ENCODE measurements around the gene HMBS.
A peak's percentile ranks its signal among the peaks of the same experiment; 100 is the strongest.

HMBS gene

DNA sequence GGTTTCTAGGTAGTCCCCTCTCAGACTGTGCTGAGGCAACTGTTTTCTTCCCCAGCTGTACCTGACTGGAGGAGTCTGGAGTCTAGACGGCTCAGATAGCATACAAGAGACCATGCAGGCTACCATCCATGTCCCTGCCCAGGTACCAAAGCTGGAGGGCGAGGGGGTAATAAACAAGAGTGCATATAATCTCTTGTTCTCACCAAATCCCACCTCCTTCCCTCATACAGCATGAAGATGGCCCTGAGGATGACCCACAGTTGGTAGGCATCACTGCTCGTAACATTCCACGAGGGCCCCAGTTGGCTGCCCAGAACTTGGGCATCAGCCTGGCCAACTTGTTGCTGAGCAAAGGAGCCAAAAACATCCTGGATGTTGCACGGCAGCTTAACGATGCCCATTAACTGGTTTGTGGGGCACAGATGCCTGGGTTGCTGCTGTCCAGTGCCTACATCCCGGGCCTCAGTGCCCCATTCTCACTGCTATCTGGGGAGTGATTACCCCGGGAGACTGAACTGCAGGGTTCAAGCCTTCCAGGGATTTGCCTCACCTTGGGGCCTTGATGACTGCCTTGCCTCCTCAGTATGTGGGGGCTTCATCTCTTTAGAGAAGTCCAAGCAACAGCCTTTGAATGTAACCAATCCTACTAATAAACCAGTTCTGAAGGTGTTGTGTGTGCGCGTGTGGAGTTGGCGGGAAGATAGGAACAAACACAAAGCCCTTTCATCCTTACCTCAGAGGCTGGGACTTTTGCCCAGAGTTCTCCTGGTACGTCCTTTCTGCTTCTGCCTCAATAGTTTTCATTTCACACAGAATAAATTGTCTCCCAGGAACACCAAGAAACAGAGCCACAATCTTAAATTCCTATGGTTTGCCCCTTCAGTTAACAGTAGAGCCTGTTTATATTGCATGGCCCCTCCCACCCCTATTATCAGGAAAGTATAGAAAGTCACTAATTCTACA is 8.5 kb downstream of the HMBS start:
- H3K9me3 ChIP-seq (ENCODE audit: control insufficient read depth, insufficient read depth, low read depth, low read length) = no peaks in the 10 kb centered on the region
- peak overlapping the region; percentile 82; the same call in 1 of the 2 replicates for H3K27ac ChIP-seq (ENCODE audit: extremely low read depth, low read depth, low read length)
- POLR2A ChIA-PET = interaction anchor here (0.5 to 4.0 kb wide), 16 partner anchors 9 to 412 kb away, joined by 3 to 43 read pairs (median 4); partner anchors contain the start of genes C2CD2L, DPAGT1, HINFP and HMBS
- peaks cover 0 to 75% of the 10 kb centered on the region in 2 experiments; a peak in 1 of 3 replicates for H3K36me3 ChIP-seq (ENCODE audit: control insufficient read depth in 2 of 2, insufficient read depth in 1 of 2, low read length in 2 of 2)
- peak overlapping the region; percentile 98 for H3K4me3 ChIP-seq (ENCODE audit: low read depth, low read length)
- CTCF ChIA-PET = interaction anchor here (0.7 to 1.1 kb wide), 4 partner anchors 53 to 281 kb away, joined by 3 to 4 read pairs (median 4); no protein-coding TSS in a partner anchor
- no peaks in the 10 kb centered on the region for H3K4me1 ChIP-seq (ENCODE audit: control insufficient read depth, insufficient read depth, low read length)
- TF ChIP-seq ZBTB20 (tag by site-specific recombination; IDR thresholded peaks at IDR 0.05) (0 out of 2 replicates have a peak, but pooled peaks have one; percentile 25), ZBTB8A (tag by site-specific recombination; IDR thresholded peaks at IDR 0.05) (no peak), ZFP37 (tag by site-specific recombination; IDR thresholded peaks at IDR 0.05) (no peak), SCRT2 (tag by site-specific recombination; IDR thresholded peaks at IDR 0.05) (peak; percentile 94), ZNF133 (tag by site-specific recombination; IDR thresholded peaks at IDR 0.05) (no peak), ZNF701 (tag by site-specific recombination; IDR thresholded peaks at IDR 0.05) (no peak), KLF1 (tag by site-specific recombination; IDR thresholded peaks at IDR 0.05) (no peak), ZNF335 (tag by site-specific recombination; conservative IDR thresholded peaks at IDR 0.05) (peak; percentile 49), SP3 (tag by site-specific recombination; IDR thresholded peaks at IDR 0.05) (no peak), ZEB2 (tag by site-specific recombination; IDR thresholded peaks at IDR 0.05) (0 out of 2 replicates have a peak, but pooled peaks have one; percentile 12), WT1 (tag by site-specific recombination; IDR thresholded peaks at IDR 0.05) (no peak), HOXD13 (CRISPR knock-in tag; IDR thresholded peaks at IDR 0.05; ENCODE audit: borderline replicate concordance) (0 out of 2 replicates have a peak, but pooled peaks have one; percentile 29), ZNF792 (tag by site-specific recombination; IDR thresholded peaks at IDR 0.05) (no peak), ZNF433 (tag by site-specific recombination; IDR thresholded peaks at IDR 0.05; ENCODE audit: low read depth) (no peak), ZNF404 (tag by site-specific recombination; IDR thresholded peaks at IDR 0.05) (no peak), BCL11A (tag by site-specific recombination; IDR thresholded peaks at IDR 0.05; ENCODE audit: low read depth) (0 out of 2 replicates have a peak, but pooled peaks have one; percentile 18), ZNF548 (tag by site-specific recombination; IDR thresholded peaks at IDR 0.05) (no peak), ZSCAN16 (tag by site-specific recombination; IDR thresholded peaks at IDR 0.05) (no peak), ZNF777 (tag by site-specific recombination; IDR thresholded peaks at IDR 0.05; ENCODE audit: borderline replicate concordance) (no peak), PRDM1 (tag by site-specific recombination; IDR thresholded peaks at IDR 0.05) (peak; percentile 44; the same call in 1 of the 2 replicates), GLIS1 (tag by site-specific recombination; IDR thresholded peaks at IDR 0.05) (no peak)
- TF ChIP-seq, protein P1, sequence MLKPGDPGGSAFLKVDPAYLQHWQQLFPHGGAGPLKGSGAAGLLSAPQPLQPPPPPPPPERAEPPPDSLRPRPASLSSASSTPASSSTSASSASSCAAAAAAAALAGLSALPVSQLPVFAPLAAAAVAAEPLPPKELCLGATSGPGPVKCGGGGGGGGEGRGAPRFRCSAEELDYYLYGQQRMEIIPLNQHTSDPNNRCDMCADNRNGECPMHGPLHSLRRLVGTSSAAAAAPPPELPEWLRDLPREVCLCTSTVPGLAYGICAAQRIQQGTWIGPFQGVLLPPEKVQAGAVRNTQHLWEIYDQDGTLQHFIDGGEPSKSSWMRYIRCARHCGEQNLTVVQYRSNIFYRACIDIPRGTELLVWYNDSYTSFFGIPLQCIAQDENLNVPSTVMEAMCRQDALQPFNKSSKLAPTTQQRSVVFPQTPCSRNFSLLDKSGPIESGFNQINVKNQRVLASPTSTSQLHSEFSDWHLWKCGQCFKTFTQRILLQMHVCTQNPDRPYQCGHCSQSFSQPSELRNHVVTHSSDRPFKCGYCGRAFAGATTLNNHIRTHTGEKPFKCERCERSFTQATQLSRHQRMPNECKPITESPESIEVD (tag by site-specific recombination; IDR thresholded peaks at IDR 0.05) = no peak
- TF ChIP-seq, protein P2, sequence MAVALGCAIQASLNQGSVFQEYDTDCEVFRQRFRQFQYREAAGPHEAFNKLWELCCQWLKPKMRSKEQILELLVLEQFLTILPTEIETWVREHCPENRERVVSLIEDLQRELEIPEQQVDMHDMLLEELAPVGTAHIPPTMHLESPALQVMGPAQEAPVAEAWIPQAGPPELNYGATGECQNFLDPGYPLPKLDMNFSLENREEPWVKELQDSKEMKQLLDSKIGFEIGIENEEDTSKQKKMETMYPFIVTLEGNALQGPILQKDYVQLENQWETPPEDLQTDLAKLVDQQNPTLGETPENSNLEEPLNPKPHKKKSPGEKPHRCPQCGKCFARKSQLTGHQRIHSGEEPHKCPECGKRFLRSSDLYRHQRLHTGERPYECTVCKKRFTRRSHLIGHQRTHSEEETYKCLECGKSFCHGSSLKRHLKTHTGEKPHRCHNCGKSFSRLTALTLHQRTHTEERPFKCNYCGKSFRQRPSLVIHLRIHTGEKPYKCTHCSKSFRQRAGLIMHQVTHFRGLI (tag by site-specific recombination; IDR thresholded peaks at IDR 0.05) = no peak; the same call in 1 of the 2 replicates
- TF ChIP-seq, protein P3, sequence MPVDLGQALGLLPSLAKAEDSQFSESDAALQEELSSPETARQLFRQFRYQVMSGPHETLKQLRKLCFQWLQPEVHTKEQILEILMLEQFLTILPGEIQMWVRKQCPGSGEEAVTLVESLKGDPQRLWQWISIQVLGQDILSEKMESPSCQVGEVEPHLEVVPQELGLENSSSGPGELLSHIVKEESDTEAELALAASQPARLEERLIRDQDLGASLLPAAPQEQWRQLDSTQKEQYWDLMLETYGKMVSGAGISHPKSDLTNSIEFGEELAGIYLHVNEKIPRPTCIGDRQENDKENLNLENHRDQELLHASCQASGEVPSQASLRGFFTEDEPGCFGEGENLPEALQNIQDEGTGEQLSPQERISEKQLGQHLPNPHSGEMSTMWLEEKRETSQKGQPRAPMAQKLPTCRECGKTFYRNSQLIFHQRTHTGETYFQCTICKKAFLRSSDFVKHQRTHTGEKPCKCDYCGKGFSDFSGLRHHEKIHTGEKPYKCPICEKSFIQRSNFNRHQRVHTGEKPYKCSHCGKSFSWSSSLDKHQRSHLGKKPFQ (tag by site-specific recombination; IDR thresholded peaks at IDR 0.05) = peak; percentile 66
- TF ChIP-seq, protein P4, sequence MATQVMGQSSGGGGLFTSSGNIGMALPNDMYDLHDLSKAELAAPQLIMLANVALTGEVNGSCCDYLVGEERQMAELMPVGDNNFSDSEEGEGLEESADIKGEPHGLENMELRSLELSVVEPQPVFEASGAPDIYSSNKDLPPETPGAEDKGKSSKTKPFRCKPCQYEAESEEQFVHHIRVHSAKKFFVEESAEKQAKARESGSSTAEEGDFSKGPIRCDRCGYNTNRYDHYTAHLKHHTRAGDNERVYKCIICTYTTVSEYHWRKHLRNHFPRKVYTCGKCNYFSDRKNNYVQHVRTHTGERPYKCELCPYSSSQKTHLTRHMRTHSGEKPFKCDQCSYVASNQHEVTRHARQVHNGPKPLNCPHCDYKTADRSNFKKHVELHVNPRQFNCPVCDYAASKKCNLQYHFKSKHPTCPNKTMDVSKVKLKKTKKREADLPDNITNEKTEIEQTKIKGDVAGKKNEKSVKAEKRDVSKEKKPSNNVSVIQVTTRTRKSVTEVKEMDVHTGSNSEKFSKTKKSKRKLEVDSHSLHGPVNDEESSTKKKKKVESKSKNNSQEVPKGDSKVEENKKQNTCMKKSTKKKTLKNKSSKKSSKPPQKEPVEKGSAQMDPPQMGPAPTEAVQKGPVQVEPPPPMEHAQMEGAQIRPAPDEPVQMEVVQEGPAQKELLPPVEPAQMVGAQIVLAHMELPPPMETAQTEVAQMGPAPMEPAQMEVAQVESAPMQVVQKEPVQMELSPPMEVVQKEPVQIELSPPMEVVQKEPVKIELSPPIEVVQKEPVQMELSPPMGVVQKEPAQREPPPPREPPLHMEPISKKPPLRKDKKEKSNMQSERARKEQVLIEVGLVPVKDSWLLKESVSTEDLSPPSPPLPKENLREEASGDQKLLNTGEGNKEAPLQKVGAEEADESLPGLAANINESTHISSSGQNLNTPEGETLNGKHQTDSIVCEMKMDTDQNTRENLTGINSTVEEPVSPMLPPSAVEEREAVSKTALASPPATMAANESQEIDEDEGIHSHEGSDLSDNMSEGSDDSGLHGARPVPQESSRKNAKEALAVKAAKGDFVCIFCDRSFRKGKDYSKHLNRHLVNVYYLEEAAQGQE (tag by site-specific recombination; IDR thresholded peaks at IDR 0.05) = peak; percentile 53; the same call in 1 of the 2 replicates
- TF ChIP-seq, protein P5, sequence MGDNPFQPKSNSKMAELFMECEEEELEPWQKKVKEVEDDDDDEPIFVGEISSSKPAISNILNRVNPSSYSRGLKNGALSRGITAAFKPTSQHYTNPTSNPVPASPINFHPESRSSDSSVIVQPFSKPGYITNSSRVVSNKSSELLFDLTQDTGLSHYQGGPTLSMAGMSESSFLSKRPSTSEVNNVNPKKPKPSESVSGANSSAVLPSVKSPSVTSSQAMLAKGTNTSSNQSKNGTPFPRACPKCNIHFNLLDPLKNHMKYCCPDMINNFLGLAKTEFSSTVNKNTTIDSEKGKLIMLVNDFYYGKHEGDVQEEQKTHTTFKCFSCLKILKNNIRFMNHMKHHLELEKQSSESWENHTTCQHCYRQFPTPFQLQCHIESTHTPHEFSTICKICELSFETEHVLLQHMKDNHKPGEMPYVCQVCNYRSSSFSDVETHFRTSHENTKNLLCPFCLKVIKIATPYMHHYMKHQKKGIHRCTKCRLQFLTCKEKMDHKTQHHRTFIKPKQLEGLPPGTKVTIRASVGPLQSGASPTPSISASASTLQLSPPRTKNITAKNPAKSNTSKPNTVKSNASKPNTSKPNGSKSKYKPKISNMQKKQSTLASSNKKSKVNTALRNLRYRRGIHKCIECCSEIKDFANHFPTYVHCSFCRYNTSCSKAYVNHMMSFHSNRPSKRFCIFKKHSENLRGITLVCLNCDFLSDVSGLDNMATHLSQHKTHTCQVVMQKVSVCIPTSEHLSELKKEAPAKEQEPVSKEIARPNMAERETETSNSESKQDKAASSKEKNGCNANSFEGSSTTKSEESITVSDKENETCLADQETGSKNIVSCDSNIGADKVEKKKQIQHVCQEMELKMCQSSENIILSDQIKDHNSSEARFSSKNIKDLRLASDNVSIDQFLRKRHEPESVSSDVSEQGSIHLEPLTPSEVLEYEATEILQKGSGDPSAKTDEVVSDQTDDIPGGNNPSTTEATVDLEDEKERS (tag by site-specific recombination; IDR thresholded peaks at IDR 0.05) = no peak

All from HEK293 (cell line).